Measurements from ENCODE around the gene TM2D3.
"Not testable (repeated sequence)": the region's sequence is repeated elsewhere in the genome, so short reads cannot be mapped to it uniquely, and the experiment has no call there.

Gene TM2D3

DNA sequence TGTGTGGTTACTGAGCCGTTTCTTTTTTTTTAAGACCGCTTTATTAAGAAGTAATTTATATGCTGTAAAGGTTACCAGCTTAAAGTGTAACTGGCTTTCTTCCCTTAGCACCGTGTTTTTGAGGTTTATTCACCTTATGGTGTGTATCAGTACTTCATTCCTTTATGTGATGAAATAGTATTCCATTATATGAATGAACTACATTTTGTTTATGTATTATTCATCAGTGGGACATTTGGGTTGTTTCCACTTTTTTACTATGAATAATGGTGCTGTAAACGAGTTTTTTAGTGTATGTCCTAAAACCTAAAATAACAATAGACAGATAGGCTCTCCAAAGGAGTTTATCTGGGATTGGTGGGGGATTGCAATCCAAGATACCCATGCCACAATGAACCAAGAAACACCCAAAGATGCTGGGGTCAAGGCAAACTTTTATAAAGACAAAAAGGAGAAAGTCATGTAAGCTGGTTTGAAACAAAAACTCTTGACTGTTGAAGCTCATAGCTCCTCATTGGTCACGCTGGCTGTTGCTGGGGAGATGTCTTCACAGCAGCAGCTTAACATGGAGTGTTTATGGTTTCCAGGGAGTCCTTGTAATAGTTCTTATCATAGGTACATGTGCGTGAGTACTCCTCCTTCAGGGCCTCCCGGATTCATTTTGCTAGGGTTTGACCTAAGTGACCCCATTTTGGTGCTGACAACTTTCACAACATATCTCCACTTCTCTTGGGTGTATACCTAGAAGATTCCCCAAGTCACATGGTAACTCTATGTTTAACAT lies 16.0 kb downstream of the TM2D3 start:
- no peak for ATAC-seq (ENCODE audit: insufficient read depth, low read depth)
- no peak for DNase-seq
- H3K4me2 ChIP-seq (ENCODE audit: insufficient read depth, low read length) = no peak overlapping the region
- H3K9me3 ChIP-seq (ENCODE audit: insufficient read depth, low read length, severe bottlenecking) = no peaks in the 10 kb centered on the region
- peaks cover 22% of the 10 kb centered on the region for H3K36me3 ChIP-seq (ENCODE audit: insufficient read depth, low read length)
- H3K27ac ChIP-seq (ENCODE audit: low read length) = no peak overlapping the region
- 0 out of 2 replicates have a peak, but pooled peaks cover 3% of the 10 kb centered on the region for H4K20me1 ChIP-seq (ENCODE audit: insufficient read depth, low read length)
- no peaks in the 10 kb centered on the region for H3K27me3 ChIP-seq (ENCODE audit: insufficient read depth, low read length, poor library complexity)
- H3K79me2 ChIP-seq (ENCODE audit: insufficient read depth, low read length) = peaks cover 3% of the 10 kb centered on the region; the same call in 1 of the 2 replicates
- H2AFZ ChIP-seq (ENCODE audit: low read depth, low read length) = no peak overlapping the region
- no peak overlapping the region for H3K4me3 ChIP-seq (ENCODE audit: low read depth in 1 of 2, low read length in 2 of 2)
- no peak for TF ChIP-seq EZH2 (IDR thresholded peaks at IDR 0.05; ENCODE audit: borderline replicate concordance, low read depth, low read length, severe bottlenecking)
- TF ChIP-seq, protein P1, sequence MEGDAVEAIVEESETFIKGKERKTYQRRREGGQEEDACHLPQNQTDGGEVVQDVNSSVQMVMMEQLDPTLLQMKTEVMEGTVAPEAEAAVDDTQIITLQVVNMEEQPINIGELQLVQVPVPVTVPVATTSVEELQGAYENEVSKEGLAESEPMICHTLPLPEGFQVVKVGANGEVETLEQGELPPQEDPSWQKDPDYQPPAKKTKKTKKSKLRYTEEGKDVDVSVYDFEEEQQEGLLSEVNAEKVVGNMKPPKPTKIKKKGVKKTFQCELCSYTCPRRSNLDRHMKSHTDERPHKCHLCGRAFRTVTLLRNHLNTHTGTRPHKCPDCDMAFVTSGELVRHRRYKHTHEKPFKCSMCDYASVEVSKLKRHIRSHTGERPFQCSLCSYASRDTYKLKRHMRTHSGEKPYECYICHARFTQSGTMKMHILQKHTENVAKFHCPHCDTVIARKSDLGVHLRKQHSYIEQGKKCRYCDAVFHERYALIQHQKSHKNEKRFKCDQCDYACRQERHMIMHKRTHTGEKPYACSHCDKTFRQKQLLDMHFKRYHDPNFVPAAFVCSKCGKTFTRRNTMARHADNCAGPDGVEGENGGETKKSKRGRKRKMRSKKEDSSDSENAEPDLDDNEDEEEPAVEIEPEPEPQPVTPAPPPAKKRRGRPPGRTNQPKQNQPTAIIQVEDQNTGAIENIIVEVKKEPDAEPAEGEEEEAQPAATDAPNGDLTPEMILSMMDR (IDR thresholded peaks at IDR 0.05; ENCODE audit: borderline replicate concordance, extremely low read depth, low read length, poor library complexity, severe bottlenecking) = no peak
- H3K4me1 ChIP-seq (ENCODE audit: insufficient read depth, low read length) = peaks cover 5% of the 10 kb centered on the region
- H3K9ac ChIP-seq (ENCODE audit: low read depth, low read length) = no peak overlapping the region

DNA sequence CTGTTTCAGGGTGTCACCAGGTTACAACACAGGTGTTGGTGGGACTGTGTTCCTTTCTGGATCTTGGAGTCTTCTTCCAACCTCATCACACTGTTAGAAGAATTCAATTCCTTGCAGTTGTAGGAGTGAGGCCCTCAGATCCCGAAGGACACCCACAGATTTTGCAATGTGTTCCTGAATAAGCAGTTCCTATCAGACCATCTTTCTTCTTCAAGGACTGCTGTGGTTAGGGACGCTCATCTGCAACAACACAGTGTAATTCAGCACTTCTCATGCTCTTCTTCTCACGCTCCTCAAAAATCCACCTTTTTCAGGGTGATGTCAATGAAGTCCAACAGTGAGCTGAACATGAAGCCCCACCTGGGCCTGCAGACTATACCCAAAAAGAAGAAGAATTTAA lies 18.8 kb downstream of the TM2D3 start:
- Histone ChIP-seq H3K9ac (ENCODE audit: low read depth, low read length) (no peak overlapping the region), H2AFZ (ENCODE audit: low read depth, low read length) (no peak overlapping the region), H3K27ac (ENCODE audit: low read length) (no peak overlapping the region), H3K27me3 (ENCODE audit: insufficient read depth, low read length, poor library complexity) (no peaks in the 10 kb centered on the region), H4K20me1 (ENCODE audit: insufficient read depth, low read length) (no peaks in the 10 kb centered on the region), H3K9me3 (ENCODE audit: insufficient read depth, low read length, severe bottlenecking) (no peaks in the 10 kb centered on the region), H3K79me2 (ENCODE audit: insufficient read depth, low read length) (no peaks in the 10 kb centered on the region), H3K36me3 (ENCODE audit: insufficient read depth, low read length) (no peaks in the 10 kb centered on the region), H3K4me2 (ENCODE audit: insufficient read depth, low read length) (no peak overlapping the region), H3K4me1 (ENCODE audit: insufficient read depth, low read length) (no peaks in the 10 kb centered on the region), H3K4me3 (ENCODE audit: low read depth in 1 of 2, low read length in 2 of 2) (no peak overlapping the region)
- ATAC-seq (ENCODE audit: insufficient read depth, low read depth) (no peak), DNase-seq (no peak)
- no peak for TF ChIP-seq EZH2 (IDR thresholded peaks at IDR 0.05; ENCODE audit: borderline replicate concordance, low read depth, low read length, severe bottlenecking)
- TF ChIP-seq, protein P1 (IDR thresholded peaks at IDR 0.05; ENCODE audit: borderline replicate concordance, extremely low read depth, low read length, poor library complexity, severe bottlenecking) = no peak

DNA sequence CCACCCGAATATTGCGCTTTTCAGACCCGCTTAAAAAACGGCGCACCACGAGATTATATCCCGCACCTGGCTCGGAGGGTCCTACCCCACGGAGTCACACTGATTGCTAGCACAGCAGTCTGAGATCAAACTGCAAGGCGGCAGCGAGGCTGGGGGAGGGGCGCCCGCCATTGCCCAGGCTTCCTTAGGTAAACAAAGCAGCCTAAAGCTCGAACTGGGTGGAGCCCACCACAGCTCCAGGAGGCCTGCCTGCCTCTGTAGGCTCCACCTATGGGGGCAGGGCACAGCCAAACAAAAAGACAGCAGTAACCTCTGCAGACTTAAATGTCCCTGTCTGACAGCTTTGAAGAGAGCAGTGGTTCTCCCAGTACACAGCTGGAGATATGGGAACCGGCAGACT lies 25.5 kb downstream of the TM2D3 start:
- H3K4me2 ChIP-seq (ENCODE audit: insufficient read depth, low read length); H2AFZ ChIP-seq (ENCODE audit: low read depth, low read length); H3K9ac ChIP-seq (ENCODE audit: low read depth, low read length); H3K27me3 ChIP-seq (ENCODE audit: insufficient read depth, low read length, poor library complexity); H3K4me1 ChIP-seq (ENCODE audit: insufficient read depth, low read length); H3K36me3 ChIP-seq (ENCODE audit: insufficient read depth, low read length); DNase-seq; H4K20me1 ChIP-seq (ENCODE audit: insufficient read depth, low read length); H3K4me3 ChIP-seq (ENCODE audit: low read depth in 1 of 2, low read length in 2 of 2); H3K79me2 ChIP-seq (ENCODE audit: insufficient read depth, low read length); ATAC-seq (ENCODE audit: insufficient read depth, low read depth); H3K27ac ChIP-seq (ENCODE audit: low read length); H3K9me3 ChIP-seq (ENCODE audit: insufficient read depth, low read length, severe bottlenecking): not testable (repeated sequence)

DNA sequence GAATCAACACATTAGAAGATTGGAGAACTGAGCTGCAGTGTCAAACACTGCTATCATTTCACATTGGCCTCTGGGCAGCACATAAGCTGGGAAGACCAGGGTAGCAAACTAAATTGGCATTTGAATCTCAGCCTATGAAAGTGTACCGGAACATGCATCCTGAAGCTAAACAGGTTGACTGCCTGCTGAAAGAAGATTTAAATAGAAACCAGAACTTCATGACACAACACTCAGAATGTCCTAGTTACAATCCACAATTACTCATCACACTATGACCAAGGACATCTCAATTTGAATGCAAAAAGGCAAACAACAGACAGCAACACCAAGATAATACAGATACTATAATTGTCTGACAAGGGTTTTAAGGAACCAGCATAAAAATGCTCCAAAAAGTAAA lies 26.2 kb downstream of the TM2D3 start:
- Histone ChIP-seq H3K9me3 (ENCODE audit: insufficient read depth, low read length, severe bottlenecking) (no peaks in the 10 kb centered on the region), H3K36me3 (ENCODE audit: insufficient read depth, low read length) (peaks cover 8% of the 10 kb centered on the region; the same call in 1 of the 2 replicates), H3K9ac (ENCODE audit: low read depth, low read length) (no peak overlapping the region), H3K27me3 (ENCODE audit: insufficient read depth, low read length, poor library complexity) (no peaks in the 10 kb centered on the region), H3K4me1 (ENCODE audit: insufficient read depth, low read length) (no peaks in the 10 kb centered on the region), H2AFZ (ENCODE audit: low read depth, low read length) (no peak overlapping the region), H4K20me1 (ENCODE audit: insufficient read depth, low read length) (no peaks in the 10 kb centered on the region), H3K4me3 (ENCODE audit: low read depth in 1 of 2, low read length in 2 of 2) (no peak overlapping the region), H3K79me2 (ENCODE audit: insufficient read depth, low read length) (no peaks in the 10 kb centered on the region), H3K27ac (ENCODE audit: low read length) (no peak overlapping the region), H3K4me2 (ENCODE audit: insufficient read depth, low read length) (no peak overlapping the region)
- no peak for TF ChIP-seq EZH2 (IDR thresholded peaks at IDR 0.05; ENCODE audit: borderline replicate concordance, low read depth, low read length, severe bottlenecking)
- TF ChIP-seq, protein P1 (IDR thresholded peaks at IDR 0.05; ENCODE audit: borderline replicate concordance, extremely low read depth, low read length, poor library complexity, severe bottlenecking) = no peak
- DNase-seq = no peak
- ATAC-seq (ENCODE audit: insufficient read depth, low read depth) = no peak

Data from DND-41 (cell line).